Testis (tissue), 3 donors: ENCODE data around the gene ELOVL2. TPM values are rescaled to one million over a fixed set of nuclear protein-coding genes. Genes with fewer than 3 reads are reported as not detected.
"Not testable (repeated sequence)": the region's sequence is repeated elsewhere in the genome, so short reads cannot be mapped to it uniquely, and the experiment has no call there.

ENCODE experiments used
- DNase-seq: peaks from one replicate; pipeline ENCODE4 v3.0.0-alpha.2; 2019
- H3K27ac ChIP-seq, 2 donors: fragments of 200-600 bp; sonication (generic); one replicate each; pipeline ENCODE4 v1.5.1; 2019
- H3K27me3 ChIP-seq: fragments of 200-600 bp; sonication (generic); one replicate; pipeline ENCODE4 v1.5.1; 2019
- H3K36me3 ChIP-seq: fragments of 200-600 bp; sonication (generic); one replicate; pipeline ENCODE4 v1.5.1; 2017; ENCODE audit warnings: low read depth; ENCODE audit errors: missing control alignments
- H3K4me1 ChIP-seq: fragments of 200-600 bp; sonication (generic); one replicate; pipeline ENCODE4 v1.5.1; 2019
- H3K4me3 ChIP-seq, 2 donors: fragments of 200-600 bp; sonication (generic); one replicate each; pipeline ENCODE4 v1.5.1; 2017 to 2019
- H3K9me3 ChIP-seq: fragments of 200-600 bp; sonication (generic); one replicate; pipeline ENCODE4 v1.5.1; 2017
- CTCF ChIP-seq, 3 experiments: fragments of 450-650 bp in 2 of 3; fragments of 200-600 bp in 1 of 3; sonication (generic) in 1 of 3; IDR thresholded peaks; one replicate each; pipeline ENCODE4 v1.5.1; 2016 to 2019; ENCODE audit warnings: antibody characterized with exemption in 3 of 3, mild to moderate bottlenecking in 2 of 3, moderate library complexity in 1 of 3
- POLR2A ChIP-seq: fragments of 450-650 bp; IDR thresholded peaks from one replicate; pipeline ENCODE4 v1.6.1; 2017; ENCODE audit warnings: antibody characterized with exemption, mild to moderate bottlenecking, moderate library complexity
- WGBS, 2 donors: methylation state at CpG; one replicate each; pipeline ENCODE4 v1.1.5; 2018; 5-methylcytosine and 5-hydroxymethylcytosine counted together
- intact Hi-C: fragments of 100-400 bp; cut with DNase I; formaldehyde crosslinking; loops from one replicate; pipeline ENCODE4 v1.15.1; 2023; ENCODE audit warnings: low total_unique reads
- polyA plus RNA-seq: library from polyadenylated mRNA; stranded (reverse); fragments of 350-450 nt; fragmentation: Illumina TruSeq; extraction: RNeasy Lipid Tissue Mini Kit (QIAGEN cat#74804); gene quantifications from one replicate; pipeline ENCODE4 v1.2.3, GENCODE V29; 2014; ENCODE audit warnings: low read depth, low replicate concordance; ENCODE audit not compliant: insufficient read depth
- total RNA-seq, 2 donors: library from RNA; depleted of rRNA; stranded (reverse); fragments of >200 nt; gene quantifications; one replicate each; pipeline ENCODE4 v1.2.3, GENCODE V29; 2016

The ELOVL2 gene
- total and polyA plus RNA-seq, 3 donors from 2014 or later: 25.0 to 30.7 (median 26.7) TPM

GRCh38 chr6:11007715-11008608, 36.1 kb downstream of the ELOVL2 start:
- H3K27me3 ChIP-seq: no peaks in the 10 kb centered on the region
- H3K36me3 ChIP-seq: no peaks in the 10 kb centered on the region
- DNase-seq: no peak
- 78% methylated on average over 10 of the region's 10 CpGs for WGBS, 2 donors
- H3K4me3 ChIP-seq: no peak overlapping the region
- no peak overlapping the region for H3K27ac ChIP-seq
- no peaks in the 10 kb centered on the region for H3K4me1 ChIP-seq
- no peak for TF ChIP-seq CTCF (IDR thresholded peaks at IDR 0.05)
- TF ChIP-seq POLR2A: no peak
- intact Hi-C loops: no loop called here
- no peaks in the 10 kb centered on the region for H3K9me3 ChIP-seq

- H3K27ac ChIP-seq: no peak overlapping the region
- intact Hi-C loops: no loop called here
- no peak overlapping the region for H3K4me3 ChIP-seq
- TF ChIP-seq POLR2A (no peak), CTCF (IDR thresholded peaks at IDR 0.05) (no peak)
- DNase-seq: no peak
- H3K27me3 ChIP-seq: no peaks in the 10 kb centered on the region
- no peaks in the 10 kb centered on the region for H3K9me3 ChIP-seq
- 68 to 69% methylated on average over 4 of the region's 4 CpGs for WGBS, 2 donors
- no peaks in the 10 kb centered on the region for H3K36me3 ChIP-seq
- H3K4me1 ChIP-seq: no peaks in the 10 kb centered on the region
Measured at GRCh38 chr6:11006061-11006460, 38.0 kb downstream of the ELOVL2 start.

GRCh38 chr6:11003297-11003696, 40.8 kb downstream of the ELOVL2 start:
- intact Hi-C loops, H3K4me1 ChIP-seq, H3K9me3 ChIP-seq, DNase-seq, H3K4me3 ChIP-seq, H3K27me3 ChIP-seq, H3K36me3 ChIP-seq, H3K27ac ChIP-seq: not testable (repeated sequence)
- WGBS, 2 donors: 87 to 91% methylated on average over 5 of the region's 5 CpGs

GRCh38 chr6:11002176-11002575, 41.9 kb downstream of the ELOVL2 start:
- no peak overlapping the region for H3K4me3 ChIP-seq

GRCh38 chr6:10999994-11000393, 44.1 kb downstream of the ELOVL2 start:
- intact Hi-C loops: no loop called here
- H3K27me3 ChIP-seq: no peaks in the 10 kb centered on the region
- no peak overlapping the region for H3K4me3 ChIP-seq
- TF ChIP-seq POLR2A (no peak), CTCF (IDR thresholded peaks at IDR 0.05) (no peak)
- H3K27ac ChIP-seq: no peak overlapping the region
- 24 to 32% methylated on average over 2 of the region's 2 CpGs for WGBS, 2 donors
- no peaks in the 10 kb centered on the region for H3K36me3 ChIP-seq
- DNase-seq: no peak
- no peaks in the 10 kb centered on the region for H3K9me3 ChIP-seq
- H3K4me1 ChIP-seq: no peaks in the 10 kb centered on the region

More at GRCh38 chr6:11002176-11002575, 41.9 kb downstream of the ELOVL2 start:
- no peak for DNase-seq
- no peak overlapping the region for H3K27ac ChIP-seq
- TF ChIP-seq POLR2A: no peak
- no peak for TF ChIP-seq CTCF (IDR thresholded peaks at IDR 0.05)
- no peaks in the 10 kb centered on the region for H3K4me1 ChIP-seq
- no peaks in the 10 kb centered on the region for H3K27me3 ChIP-seq
- no peaks in the 10 kb centered on the region for H3K9me3 ChIP-seq
- intact Hi-C loops: no loop called here
- no peaks in the 10 kb centered on the region for H3K36me3 ChIP-seq
- 66 to 94% methylated on average over 2 of the region's 2 CpGs for WGBS, 2 donors
